ENCODE data around the gene RERG.

RERG gene

GRCh38 chr12:15186597-15186996 lies 34.6 kb downstream of the RERG start:
- DNase-seq = no peak

GRCh38 chr12:15184484-15184883 lies 36.7 kb downstream of the RERG start:
- no peak for DNase-seq

GRCh38 chr12:15183821-15184220 lies 37.4 kb downstream of the RERG start:
- no peak for DNase-seq

- no peak for DNase-seq
Measured at GRCh38 chr12:15181017-15181683, 40.1 kb downstream of the RERG start.

- no peak for DNase-seq
Measured at GRCh38 chr12:15180325-15180724, 40.9 kb downstream of the RERG start.

GRCh38 chr12:15179672-15180071 lies 41.5 kb downstream of the RERG start:
- DNase-seq = no peak

- DNase-seq = no peak
Measured at GRCh38 chr12:15173142-15173541, 48.1 kb downstream of the RERG start.

GRCh38 chr12:15172060-15172822 lies 49.0 kb downstream of the RERG start:
- no peak for DNase-seq

- DNase-seq = no peak
Measured at GRCh38 chr12:15171012-15171655, 50.1 kb downstream of the RERG start.

GRCh38 chr12:15168026-15168678 lies 53.1 kb downstream of the RERG start:
- DNase-seq = no peak

- no peak for DNase-seq
Measured at GRCh38 chr12:15165012-15165659, 56.1 kb downstream of the RERG start.

- no peak for DNase-seq
Measured at GRCh38 chr12:15163030-15163976, 57.9 kb downstream of the RERG start.

GRCh38 chr12:15158083-15158482 lies 63.1 kb downstream of the RERG start:
- DNase-seq = no peak

GRCh38 chr12:15157269-15157671 lies 63.9 kb downstream of the RERG start:
- DNase-seq = no peak

GRCh38 chr12:15155271-15155670 lies 65.9 kb downstream of the RERG start:
- no peak for DNase-seq

GRCh38 chr12:15154103-15154502 lies 67.1 kb downstream of the RERG start:
- no peak for DNase-seq

- DNase-seq = no peak
Measured at GRCh38 chr12:15152868-15153267, 68.3 kb downstream of the RERG start.

GRCh38 chr12:15152456-15152855 lies 68.8 kb downstream of the RERG start:
- no peak for DNase-seq

- no peak for DNase-seq
Measured at GRCh38 chr12:15151161-15152091, 69.8 kb downstream of the RERG start.

- no peak for DNase-seq
Measured at GRCh38 chr12:15146585-15146984, 74.6 kb downstream of the RERG start.

Measured in C1 segment of cervical spinal cord (tissue), 14 donors.